DLD1 (cell line): ENCODE results near the gene KIAA1210.
"Not testable (repeated sequence)": the region's sequence is repeated elsewhere in the genome, so short reads cannot be mapped to it uniquely, and the experiment has no call there.

Experiments
- in situ Hi-C: cut with HindIII; loops from 2 replicates; pipeline ENCODE4 v1.10.0; 2017; ENCODE audit warnings: low sequenced_read_pairs

The KIAA1210 gene

DNA sequence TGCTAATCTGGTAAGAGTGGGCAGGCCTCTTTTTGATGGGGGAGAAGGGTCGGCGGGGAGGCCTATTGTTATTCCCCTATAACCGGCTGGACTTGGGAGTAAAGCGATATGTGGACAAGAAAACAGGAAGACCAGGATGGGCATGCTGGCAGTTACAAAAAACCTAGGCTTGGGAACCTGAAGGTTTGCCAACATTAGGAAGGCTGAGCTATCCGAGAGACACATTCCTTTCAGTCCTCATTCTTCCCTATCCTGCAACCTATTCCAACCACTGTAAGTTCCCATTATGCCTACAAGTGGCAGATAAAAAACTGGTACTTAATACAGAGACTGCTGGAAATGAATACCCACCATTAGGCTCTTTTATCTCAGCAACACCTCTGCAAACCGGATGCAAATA, 87.2 kb downstream of the KIAA1210 start:
- in situ Hi-C loops = no loop called here

DNA sequence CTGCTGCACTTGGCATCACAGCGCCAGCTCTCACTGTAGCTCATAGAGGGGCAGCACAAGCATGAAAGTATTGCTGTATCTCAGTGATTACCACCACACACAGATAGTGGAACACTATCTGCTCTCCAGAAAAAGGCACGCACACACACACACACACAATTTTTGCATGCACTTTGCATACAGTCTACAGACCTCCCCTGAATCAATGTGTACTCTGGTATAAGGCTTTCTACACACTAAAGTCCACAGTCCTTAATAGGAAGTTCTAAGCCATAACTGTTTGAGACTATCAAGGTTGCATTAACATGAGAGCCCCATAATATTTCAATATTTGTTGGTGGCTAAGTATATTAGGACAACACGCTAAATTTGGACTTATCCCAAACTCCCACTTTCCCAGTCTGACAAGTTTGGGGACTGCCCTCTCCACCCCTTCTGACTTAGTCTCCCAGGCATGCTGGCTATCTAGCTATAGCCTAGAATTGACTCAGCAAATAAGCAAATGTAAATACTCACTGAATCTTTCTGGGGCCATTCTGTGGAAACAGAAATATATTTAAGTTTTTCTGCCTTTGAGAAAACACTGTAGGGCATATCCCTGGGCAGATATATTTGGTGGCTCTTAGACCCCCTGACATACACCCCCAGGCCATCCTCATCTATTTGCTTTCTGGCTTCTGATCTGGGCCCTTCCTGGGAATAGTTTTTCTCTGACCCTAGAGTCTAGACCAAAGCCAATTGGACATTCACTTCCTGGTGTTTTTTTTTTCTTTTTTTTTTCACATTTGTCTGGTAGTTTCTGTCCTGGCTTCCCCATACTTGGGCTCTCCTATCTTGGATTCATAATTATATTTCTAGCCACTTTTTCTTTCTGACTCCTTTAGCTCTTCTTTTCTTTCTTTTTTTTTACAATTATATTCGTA, 91.2 kb downstream of the KIAA1210 start:
- in situ Hi-C loops = no loop called here

DNA sequence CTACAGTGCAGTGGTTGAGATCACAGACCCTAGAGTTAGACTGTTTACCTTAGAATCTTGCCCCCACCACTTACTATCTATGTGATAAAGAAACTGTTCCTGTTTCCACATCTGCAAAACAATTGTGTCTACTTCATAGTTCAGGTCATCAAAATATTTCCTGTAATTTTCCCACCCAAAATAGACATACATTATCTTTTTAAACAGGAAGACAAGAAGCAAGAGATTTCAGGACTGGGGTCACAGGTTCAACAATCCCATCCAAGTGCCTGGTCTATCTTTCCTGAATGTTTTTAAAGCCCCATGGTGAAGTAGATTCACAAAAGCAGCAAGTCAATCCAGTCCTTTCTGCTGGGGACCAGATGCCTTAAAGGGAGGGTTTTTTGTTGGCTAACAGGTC, 96.6 kb downstream of the KIAA1210 start:
- in situ Hi-C loops = no loop called here

DNA sequence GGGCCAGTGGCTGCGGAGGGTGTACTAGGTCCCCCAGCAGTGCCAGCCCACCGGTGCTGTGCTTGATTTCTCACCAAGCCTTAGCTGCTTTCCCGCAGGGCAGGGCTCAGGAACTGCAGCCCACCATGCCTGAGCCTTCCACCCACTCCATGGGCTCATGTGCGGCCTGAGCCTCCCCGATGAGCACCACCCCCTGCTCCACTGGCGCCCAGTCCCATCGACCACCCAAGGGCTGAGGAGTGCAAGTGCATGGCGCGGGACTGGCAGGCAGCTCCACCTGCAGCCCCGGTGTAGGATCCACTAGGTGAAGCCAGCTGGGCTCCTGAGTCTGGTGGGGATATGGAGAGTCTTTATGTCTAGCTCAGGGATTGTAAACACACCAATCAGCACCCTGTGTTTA, 98.0 kb downstream of the KIAA1210 start:
- in situ Hi-C loops = not testable (repeated sequence)

DNA sequence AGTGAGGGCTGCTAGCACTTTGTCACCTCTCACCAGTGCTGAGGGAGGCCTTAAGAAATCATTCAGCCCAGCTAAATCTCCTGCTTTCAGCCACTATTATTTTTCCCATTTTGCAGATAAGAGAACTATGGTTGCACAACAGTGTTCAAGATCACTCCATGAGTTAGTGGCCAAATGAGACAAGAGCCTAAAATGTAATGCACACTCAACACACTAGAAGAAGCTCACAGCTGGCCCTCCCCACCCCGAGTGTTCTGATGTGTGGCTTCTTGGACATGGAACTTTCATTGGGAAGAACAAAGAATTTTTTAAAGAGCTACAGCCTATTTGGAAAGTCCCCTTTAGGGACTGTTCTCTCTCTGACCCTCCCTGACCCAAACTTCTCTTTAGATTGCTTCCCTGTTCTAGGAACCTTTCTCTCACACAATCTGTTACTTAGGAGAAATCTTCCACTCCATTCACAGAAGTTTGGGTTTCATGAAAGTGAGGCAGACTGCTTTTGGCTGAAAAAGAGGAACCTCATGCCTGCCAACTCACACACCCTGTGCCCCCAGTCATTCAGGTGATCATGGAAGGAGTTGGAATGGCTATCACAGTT, 98.8 kb downstream of the KIAA1210 start:
- in situ Hi-C loops = no loop called here
